ENCODE data around the gene LPP.
A peak's percentile ranks its signal among the peaks of the same experiment; 100 is the strongest.

Gene LPP

DNA sequence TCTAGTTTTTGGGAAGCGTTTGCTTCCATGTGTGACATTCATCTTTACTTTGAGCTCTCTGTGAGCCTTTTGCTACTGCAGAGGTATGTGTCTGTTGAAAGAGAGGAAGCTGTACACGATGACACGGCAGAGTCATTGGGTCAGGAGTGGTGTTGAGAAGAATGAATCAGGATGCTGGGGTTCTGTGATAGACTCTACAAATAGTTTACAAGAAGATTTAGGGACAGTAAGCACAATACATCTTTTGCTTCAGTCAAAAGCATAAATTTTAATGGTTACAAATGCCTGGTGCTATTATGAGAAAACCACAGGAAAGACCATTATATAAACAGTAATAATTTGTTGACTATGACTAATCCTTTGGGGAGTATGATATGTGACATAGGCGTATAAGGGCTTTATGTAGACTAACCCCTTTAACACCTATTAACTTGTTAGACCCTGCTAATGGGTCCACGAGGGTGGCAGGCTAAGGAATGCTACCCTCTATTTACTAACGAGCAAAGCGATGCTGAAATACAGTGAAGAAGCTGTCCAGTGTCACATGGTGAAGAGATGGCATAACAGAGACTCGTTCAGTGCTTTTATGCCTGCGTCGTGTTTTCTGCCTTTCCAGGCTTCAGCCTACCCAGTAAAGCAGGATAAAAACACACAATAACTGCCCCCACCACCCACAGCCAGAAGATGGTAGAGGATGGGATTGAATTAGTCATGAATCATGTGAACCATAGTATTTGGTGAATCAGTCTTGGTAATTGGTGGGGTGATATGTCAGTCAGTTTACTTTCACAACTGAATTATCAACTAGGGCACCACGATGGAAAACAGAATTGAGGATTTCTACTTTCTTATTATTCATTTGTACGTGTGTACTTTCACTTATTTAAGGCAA, 118.8 kb downstream of the LPP start:
- DNase-seq (ENCODE audit: low read depth) = peak; percentile 79

DNA sequence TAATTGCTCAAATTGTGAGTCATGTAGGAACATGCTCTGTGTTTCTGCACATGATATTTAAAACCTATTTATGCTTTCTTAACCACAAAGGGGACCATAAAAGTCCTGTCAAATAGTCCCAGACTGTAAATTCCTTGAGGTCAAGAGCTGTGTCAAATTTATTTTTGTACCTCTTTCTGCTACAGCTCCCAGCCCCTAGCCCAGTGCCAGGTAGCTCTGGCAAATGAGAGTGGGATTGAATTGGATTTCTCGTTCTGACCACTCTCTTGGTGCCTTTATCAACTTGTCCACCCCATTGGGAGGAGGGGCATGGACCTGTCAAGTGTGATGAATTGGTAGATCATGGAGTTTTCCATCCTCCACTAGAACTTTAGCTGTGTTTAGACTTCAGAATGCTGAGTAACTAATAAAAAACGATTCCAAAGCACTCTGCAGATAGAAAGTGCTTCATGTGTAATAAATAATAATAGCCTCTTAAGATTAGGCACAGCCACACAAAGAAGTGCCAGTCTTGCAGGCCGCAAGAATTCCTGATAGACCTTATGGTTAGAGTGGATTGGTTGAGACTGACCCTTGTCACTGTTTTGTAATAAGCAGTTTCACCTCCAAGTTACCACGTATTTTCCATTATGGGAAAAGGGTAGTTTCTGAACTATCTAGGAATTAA, 120.4 kb downstream of the LPP start:
- no peak for DNase-seq (ENCODE audit: low read depth)

DNA sequence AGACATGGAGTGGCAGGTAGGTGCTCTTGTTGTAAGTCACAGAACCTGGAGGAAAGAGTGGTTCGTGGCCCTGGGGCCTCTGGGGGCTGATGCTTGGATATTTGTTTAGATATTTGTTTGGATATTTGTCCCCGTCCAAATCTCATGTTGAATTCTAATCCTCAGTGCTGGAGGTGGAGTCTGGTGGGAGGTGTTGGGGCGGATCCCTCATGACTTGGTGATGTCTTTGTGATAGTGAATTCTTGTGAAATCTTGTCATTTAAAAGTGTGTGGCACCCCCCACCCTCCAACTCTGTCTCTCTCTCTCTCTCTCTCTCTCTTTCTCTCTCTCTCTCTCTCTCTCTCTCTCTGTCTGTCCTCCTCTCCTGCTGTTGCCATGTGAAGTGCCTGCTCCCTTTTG, 122.4 kb downstream of the LPP start:
- DNase-seq (ENCODE audit: low read depth) = no peak

DNA sequence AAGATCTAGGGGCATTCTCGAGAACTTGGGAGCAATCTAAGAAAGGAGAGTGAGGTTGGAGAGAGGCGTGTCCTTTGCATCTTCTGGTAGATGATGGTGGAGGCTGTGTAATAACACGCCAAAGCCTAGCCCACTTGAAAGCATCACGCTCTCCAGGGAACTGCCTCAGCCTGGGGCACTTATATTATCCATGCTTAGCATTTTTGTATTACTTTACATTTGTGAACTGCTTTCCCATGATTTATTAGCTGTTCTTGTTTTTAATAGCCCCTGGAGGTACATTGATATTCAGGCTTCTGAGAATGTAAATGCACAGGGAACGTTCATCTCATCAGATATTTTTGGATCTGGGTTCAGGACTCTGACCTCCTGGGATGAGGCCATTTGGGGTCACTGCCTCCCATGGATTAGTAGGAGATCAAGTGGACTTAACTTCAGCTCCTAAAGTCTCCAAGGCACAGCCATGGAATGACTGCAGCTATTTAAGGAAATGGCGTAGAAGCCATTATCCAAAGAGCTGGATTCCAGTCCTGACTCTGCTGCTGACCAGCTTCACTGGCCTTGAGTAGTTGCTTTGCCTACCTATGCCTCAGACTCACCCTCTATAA, 124.9 kb downstream of the LPP start:
- no peak for DNase-seq (ENCODE audit: low read depth)

DNA sequence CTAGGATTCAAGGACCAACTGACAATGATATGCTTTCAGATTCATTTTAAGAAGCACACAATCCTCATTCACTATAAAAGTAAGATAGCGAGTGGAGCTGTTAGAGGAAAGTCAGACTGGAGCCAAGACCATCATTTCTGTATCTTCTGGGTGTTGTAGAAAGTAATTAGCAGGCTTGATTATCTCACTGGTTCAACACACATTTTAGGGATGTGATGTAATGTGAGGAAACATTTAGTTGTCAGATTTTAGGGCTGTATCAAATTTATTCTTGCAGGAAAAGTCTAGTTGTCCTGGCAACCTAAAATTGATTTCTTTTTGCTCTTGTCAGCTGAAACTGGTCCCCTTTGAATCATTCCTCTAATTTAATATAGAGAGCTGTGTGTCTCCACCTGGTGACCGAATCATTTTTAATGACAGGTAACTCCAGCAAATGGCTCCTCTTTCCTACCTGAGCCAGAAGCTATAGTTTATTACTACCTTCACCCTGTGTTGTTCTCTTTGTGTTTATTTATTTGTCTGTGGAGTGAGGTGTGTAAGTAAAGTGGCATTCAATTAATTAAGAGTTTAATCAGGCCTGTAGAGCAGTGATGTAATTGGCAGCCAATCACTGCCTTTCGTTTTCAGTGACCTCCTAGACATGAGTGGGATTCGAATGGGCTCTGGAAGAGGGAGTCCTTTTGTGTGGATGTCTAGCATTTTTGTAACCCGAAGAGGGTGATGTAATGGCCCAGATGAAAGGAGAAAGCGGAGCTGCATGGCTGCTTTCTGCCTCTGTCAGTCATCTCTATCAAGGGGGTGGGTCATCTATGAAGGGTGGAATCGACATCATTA, 125.8 kb downstream of the LPP start:
- no peak for DNase-seq (ENCODE audit: low read depth)

DNA sequence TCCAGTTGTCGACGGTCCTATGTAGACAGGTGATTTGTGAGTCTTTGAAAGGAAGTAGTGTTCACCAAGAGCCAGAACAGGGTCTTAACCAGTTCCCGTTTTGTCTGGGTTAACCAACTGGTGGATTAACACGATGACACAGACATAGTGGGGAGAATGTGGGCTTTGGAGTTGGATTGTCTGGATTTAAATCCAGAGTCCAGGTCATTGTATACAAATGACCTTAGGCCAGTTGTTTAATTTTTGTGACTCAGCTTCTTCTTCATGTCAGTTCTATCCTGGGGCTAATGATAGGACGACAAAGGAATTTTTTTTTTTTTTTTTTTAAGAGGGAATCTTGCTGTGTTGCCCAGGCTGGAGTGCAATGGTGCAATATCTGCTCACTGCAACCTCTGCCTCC, 126.7 kb downstream of the LPP start:
- DNase-seq (ENCODE audit: low read depth) = no peak

DNA sequence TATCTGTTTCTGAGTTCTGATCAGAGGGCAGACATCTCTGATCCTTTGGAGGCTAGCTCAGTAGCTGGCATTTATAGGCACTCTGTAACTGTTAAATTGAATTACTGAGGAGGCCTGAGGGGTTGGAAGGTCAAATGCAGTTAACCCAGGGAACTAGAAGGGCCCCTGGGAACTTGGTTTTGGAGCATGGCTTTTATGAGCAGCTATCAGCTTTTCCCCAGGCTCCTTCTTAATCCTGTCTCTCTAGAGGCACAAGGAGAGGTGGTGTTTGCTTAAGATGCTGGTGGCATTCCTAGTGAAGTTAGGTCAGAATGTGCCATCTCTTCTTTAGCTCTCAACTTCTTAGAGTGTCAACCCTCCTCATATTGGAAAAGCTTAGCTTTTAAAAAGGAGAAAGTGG, 128.9 kb downstream of the LPP start:
- DNase-seq (ENCODE audit: low read depth) = no peak

DNA sequence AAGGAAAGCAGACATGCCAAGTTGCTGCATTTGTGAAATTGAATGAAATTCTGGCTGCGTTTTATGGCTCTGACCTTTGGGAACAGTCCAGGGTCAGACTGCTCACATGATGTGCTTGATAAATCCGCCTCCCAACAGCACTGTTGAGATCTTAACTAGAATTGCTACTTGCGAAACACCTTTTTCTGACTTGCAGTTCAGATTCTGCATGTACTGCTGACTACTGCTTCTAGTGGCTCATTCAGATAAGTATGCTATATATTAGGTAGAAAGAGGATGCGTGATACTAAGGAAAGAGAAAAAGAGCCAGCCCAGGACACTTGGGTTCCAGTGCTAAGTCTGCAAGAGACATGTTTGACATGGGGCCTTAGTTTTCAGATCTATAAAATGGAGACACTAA, 129.4 kb downstream of the LPP start:
- DNase-seq (ENCODE audit: low read depth) = no peak

DNA sequence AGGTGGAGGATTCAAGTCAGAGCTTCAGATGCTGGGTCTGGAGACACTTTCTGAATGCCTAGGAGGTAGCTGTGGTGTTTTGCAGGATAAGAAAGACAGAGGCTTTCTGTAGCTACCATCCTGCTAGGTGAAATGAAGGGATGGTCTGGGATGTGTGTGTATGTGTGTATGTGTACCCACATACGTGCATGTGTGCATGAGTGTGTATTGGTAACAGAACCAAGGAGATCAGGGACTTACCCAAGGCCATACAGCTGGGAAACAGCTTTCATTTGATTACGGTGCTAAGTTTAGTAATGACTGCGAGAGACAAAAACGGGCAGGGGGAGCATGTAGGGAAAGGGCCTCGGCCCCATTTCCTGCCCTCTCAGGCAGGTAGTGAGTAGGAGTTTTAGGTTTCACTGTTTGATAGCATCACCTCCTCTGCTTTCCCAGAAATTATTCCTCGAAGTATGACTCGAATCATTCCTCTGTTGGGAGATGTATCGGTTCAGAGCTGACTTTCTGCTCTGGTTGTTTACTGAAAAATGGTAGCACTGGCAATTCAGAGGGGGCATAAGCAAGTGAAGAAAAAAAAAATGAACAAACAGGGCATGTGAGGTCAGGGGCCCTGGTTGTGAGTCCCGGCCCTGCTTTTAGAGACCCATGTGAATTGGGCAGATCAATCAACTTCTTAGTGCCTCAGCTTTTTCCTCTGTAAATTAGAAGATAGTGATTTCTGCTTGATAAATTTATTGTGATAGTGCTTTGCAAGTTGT, 130.7 kb downstream of the LPP start:
- no peak for DNase-seq (ENCODE audit: low read depth)

DNA sequence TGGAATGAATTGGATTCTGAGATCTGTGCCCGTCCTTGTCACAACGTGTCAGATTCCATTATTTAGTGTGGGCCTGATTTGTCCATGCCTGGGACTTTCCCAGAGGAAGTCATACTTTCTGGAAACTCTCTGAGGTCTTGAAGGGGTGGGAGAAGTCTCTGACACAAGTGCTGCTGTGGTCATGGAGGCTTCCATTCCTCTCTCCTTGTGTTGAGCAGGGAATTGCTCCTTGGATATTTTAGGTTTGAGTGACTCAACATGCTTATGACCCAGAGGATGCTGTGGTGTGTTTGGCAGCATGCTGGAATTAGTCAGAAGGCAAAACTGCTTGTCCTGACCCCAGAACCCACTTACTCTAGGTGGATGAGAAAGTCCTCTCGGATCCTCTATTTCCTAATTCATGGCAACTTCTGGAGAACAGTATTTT, 132.1 kb downstream of the LPP start:
- DNase-seq (ENCODE audit: low read depth) = peak; percentile 100

DNA sequence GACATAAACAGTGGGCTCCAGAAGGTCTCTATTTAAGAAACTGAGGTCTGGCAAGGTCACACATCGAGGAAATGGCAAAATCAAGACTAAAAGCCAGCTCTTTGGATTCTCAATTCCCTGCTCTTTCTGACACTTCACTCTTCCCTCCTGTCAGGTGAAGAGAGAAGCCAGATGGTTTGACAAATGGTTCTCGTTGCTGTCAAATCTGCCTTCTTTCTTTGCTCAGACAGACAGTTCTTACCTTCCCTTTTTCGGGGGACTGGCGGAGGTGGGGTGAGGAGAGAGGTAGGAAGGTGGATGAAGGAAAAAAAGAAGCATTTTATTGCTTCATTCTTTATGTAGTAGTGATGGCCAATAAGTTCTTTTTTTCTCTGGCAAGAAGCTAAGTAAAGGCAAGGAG, 133.4 kb downstream of the LPP start:
- DNase-seq (ENCODE audit: low read depth) = no peak

DNA sequence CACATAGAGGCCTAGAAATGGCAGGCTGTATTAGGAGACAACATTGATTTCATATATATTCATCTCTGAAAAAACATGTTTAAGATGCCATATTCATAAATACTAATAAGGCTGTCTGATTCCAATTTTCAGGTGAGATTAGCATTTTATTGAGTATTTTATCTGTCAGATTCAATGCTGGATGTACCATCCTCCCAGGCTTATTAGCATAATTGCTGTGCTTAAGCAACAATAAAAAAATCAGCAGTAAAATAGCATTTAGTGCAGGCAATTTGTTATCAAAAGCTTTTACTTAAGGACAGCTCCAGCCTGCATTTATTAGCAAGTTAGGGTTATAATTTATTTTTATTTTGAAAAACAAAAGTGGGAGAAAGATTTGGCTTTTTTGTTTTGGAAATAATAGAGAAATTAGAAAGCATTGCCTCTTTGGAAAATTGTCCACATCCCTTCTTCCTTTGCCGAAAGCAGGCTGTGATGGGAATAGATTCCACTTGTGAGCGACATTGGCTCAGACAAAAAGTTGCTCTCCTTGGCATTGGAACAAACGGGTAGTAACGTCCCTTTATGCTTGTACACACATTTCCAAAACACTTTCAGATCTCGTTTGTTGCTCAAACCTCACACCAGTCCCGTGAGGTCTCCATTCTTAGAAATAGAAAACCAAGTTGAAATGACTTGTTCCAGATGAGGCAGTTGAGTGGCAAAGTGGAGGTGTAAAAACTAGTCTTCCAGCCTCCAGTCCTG, 134.0 kb downstream of the LPP start:
- no peak for DNase-seq (ENCODE audit: low read depth)

DNA sequence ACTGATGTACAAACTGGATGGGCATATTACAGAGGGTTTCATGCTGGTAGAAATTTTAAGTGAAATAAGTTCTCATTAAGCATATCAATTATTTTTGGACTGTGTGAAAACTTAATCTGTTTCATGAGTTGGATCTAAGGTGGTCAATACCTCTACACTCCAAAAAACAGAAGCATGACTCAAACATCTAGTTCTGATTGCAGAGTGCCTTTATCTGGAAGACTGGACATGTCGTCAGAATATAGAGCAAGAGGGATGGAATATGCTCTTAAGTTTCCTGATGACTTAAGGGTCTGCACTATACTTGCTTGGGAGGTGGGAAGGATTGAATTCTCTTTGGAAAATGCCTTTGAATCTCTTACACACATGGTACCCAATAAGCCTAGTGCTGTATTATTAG, 138.3 kb downstream of the LPP start:
- no peak for DNase-seq (ENCODE audit: low read depth)

DNA sequence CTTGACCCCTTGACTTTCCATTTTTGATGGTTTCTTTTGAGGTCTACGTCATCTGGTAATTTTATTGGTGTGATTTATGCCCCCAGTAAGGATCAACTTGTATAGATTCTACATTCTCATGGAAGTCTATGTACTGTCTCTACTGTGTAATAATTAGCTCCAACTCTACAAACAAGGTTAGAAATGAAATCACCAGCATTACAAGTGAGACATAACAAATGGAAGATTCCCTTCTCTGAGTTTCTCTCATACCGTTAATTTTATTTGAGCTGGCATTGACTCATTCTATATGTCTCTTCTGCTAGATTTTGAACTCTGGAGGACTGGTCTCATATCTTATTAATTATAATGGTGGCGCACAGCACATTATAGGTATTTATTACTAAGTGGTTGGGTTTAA, 138.9 kb downstream of the LPP start:
- DNase-seq (ENCODE audit: low read depth) = no peak

DNA sequence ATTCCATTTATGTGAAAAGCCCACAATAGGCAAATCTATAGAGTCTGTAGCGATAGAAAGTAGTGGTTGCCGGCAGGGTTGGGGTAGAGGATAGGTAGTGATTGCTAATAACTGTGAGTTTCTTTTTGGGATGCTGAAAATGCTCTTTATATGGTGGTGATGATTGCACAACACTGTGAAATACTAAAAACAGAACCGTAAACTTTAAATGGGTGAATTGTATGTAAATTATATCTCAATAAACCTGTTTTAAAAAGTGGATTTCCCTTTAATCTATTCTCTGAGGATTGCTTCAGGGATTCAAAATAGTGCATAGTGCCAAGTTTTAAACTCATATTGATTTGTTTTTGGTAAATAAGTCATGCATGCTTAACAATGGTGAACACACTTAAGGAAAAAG, 140.2 kb downstream of the LPP start:
- DNase-seq (ENCODE audit: low read depth) = no peak

DNA sequence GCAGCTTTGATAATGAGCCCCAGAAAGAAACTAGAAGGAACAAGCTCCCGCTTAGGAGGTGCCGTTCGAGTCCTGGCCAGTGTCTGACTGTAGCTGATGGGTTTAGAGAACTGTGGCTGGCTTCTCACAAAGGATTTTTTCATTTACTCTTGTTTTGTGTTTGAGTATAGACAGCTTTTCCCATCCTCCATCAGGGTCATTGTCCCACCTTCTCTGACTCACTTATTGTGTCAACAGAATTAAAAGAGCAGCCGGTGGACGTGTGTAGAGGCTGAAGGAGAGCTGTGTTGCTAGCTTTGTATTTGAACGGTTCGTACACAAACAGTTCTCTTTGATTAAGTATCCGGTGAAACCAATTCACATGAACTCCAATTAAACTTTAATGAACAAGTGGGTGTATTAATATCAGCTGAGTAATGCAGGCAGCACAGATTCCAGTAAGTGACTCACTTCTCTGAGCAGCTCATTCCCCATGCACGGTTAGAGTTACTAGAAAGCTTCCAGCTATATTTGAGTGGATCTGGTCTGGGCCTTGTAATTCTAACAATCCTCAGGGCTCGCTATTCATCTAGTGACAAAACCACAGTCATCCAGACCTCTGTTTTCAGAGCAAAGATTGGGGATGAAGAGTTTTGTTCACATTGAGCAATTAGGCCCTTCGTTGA, 141.0 kb downstream of the LPP start:
- peak; percentile 90 for DNase-seq (ENCODE audit: low read depth)

DNA sequence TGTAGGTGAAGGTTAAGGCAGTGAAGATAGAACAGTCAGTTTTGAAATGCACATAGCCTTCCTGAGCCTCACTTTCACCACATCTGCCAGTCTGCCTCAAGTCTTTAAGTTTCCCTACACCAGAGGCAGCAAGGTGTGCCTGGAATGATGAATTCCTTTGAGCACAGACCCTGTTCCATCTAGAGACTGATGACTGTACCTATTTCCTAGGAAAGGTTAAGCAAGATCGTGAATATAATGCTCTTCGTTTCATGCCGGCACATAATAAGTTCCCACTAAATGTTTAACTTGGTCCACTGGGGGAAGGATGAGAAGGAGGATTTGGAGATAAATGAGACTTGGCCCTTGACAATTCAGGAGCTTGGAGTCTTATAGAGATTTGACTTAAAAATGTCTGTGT, 141.9 kb downstream of the LPP start:
- DNase-seq (ENCODE audit: low read depth) = no peak

DNA sequence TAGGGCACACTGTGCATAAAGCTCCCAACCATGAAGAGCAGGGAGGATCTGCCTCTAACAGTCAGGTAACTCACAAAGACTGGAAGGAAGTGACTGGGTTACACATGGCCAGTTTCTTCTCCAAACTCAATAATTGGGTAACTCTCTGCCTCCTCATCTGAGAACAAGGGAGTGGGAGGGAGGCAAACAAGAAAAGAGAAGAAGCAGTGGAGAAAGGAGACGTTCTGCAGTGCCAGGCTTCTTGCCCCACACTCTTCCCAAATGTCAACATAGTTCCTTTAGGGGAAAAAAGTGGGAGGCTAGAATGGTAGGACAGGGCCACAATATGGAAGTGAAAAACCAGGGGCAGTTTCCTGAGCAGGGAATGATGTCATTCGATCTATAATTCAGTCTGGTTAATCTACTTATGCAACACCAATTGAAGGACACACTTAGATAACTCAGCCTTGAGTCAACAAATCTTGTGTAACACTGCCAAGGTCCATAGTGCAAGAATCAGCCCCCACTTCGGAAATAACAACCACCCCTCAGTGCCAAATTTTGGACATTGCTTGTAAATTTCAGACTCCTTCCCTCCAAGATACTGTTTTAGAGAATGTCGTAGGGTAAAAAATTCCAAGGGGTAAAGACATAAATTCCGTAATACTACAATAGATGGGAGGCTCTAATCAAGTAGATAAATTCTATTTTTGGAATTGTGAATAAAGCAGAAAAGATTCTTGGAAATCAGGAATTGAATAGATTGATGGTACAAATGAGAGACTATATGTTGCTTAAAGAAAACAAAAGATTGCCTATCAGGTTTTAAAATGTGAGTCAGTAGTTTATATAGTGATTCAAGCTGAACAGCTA, 143.0 kb downstream of the LPP start:
- DNase-seq (ENCODE audit: low read depth) = peak; percentile 62

DNA sequence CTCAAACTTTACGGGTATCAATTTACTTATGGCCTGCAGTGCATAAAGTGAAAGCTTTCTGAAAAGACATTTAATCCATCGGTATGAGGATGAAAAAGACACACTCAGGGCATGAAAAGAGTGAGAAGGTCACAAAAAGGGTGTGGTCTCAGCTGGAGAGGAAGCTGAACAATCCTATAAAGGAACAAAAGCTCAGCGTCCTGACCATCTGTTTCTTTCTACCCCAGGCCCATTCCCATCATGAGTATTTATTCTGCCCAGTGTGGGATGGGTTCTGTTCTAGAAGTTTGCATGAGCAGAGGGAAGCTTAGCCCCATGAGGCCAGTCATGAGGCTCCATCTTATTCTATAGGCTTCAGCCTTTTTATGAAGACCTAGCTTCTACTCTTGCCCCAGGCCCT, 144.6 kb downstream of the LPP start:
- no peak for DNase-seq (ENCODE audit: low read depth)
